OCI-LY1 (cell line): ENCODE data around the gene INKA2.

Experiments used
- H2AFZ ChIP-seq: fragments of 200-600 bp; sonication (generic), shearing (Covaris generic); 2 replicates; pipeline ENCODE4 v1.6.0; 2014; ENCODE audit warnings: antibody characterized with exemption, mild to moderate bottlenecking, low read length
- H3F3A ChIP-seq: fragments of 200-600 bp; sonication (generic), shearing (Covaris generic); 2 replicates; pipeline ENCODE4 v1.6.0; 2014; ENCODE audit warnings: mild to moderate bottlenecking, antibody characterized with exemption, low read length, moderate library complexity; ENCODE audit not compliant: insufficient read depth
- H3K27ac ChIP-seq: fragments of 200-600 bp; sonication (generic); 2 replicates; pipeline ENCODE4 v1.5.1; 2014; ENCODE audit warnings: low read length, mixed run types, mild to moderate bottlenecking, low read depth; ENCODE audit not compliant: poor library complexity, severe bottlenecking
- H3K27me3 ChIP-seq: fragments of 200-600 bp; sonication (generic); 2 replicates; pipeline ENCODE4 v1.6.0; 2014; ENCODE audit warnings: antibody characterized with exemption, mild to moderate bottlenecking, low read length, moderate library complexity; ENCODE audit not compliant: insufficient read depth
- H3K36me3 ChIP-seq: fragments of 200-600 bp; sonication (generic); 2 replicates; pipeline ENCODE4 v1.6.1; 2014; ENCODE audit warnings: mild to moderate bottlenecking, antibody characterized with exemption, low read length, moderate library complexity, mixed read lengths; ENCODE audit not compliant: insufficient read depth
- H3K4me1 ChIP-seq: fragments of 200-600 bp; sonication (generic); 2 replicates; pipeline ENCODE4 v1.5.1; 2014; ENCODE audit warnings: mild to moderate bottlenecking, low read length, moderate library complexity; ENCODE audit not compliant: insufficient read depth, severe bottlenecking
- H3K4me2 ChIP-seq: fragments of 200-600 bp; sonication (generic), shearing (Covaris generic); 2 replicates; pipeline ENCODE4 v1.6.1; 2014; ENCODE audit warnings: low read length
- H3K4me3 ChIP-seq: fragments of 200-600 bp; sonication (generic); 2 replicates; pipeline ENCODE4 v1.5.1; 2014; ENCODE audit warnings: low read length, low read depth, mild to moderate bottlenecking, mixed read lengths; ENCODE audit not compliant: poor library complexity, severe bottlenecking
- H3K79me2 ChIP-seq: fragments of 200-600 bp; shearing (Covaris generic); 2 replicates; pipeline ENCODE4 v1.6.1; 2016; ENCODE audit warnings: mixed run types, low read length, mixed read lengths; ENCODE audit not compliant: insufficient read depth
- H3K9ac ChIP-seq: fragments of 200-600 bp; sonication (generic), shearing (Covaris generic); 2 replicates; pipeline ENCODE4 v1.6.1; 2014; ENCODE audit warnings: mild to moderate bottlenecking, low read length, mixed read lengths
- H3K9me2 ChIP-seq: fragments of 200-600 bp; sonication (generic), shearing (Covaris generic); 2 replicates; pipeline ENCODE4 v1.6.1; 2014; ENCODE audit warnings: low read depth, mild to moderate bottlenecking, low read length, mixed read lengths
- H3K9me3 ChIP-seq: fragments of 200-600 bp; shearing (Covaris generic); 2 replicates; pipeline ENCODE4 v1.6.1; 2014; ENCODE audit warnings: low read length, mixed read lengths
- H4K20me1 ChIP-seq: fragments of 200-600 bp; sonication (generic), shearing (Covaris generic); 2 replicates; pipeline ENCODE4 v1.6.0; 2016; ENCODE audit warnings: mild to moderate bottlenecking, low read length; ENCODE audit not compliant: insufficient read depth
- CTCF ChIP-seq: fragments of 200-600 bp; sonication (generic), shearing (Covaris generic); IDR thresholded peaks from 2 replicates; pipeline ENCODE4 v1.5.1; 2017; ENCODE audit warnings: mild to moderate bottlenecking, antibody characterized with exemption, low read length, moderate library complexity, mixed read lengths
- EZH2 ChIP-seq: fragments of 200-600 bp; sonication (generic), shearing (Covaris generic); IDR thresholded peaks from 2 replicates; pipeline ENCODE4 v1.8.0; 2017; ENCODE audit warnings: borderline replicate concordance, mixed run types, mild to moderate bottlenecking, antibody characterized with exemption, low read length, moderate library complexity, mixed read lengths

The INKA2 gene

GRCh38 chr1:111736548-111737215 is 2.5 kb downstream of the INKA2 start:
- Histone ChIP-seq H3K4me2 (no peak overlapping the region), H3K27ac (no peak overlapping the region), H3K9me2 (no peaks in the 10 kb centered on the region), H3K9me3 (no peaks in the 10 kb centered on the region), H2AFZ (no peak overlapping the region), H3K27me3 (no peaks in the 10 kb centered on the region), H3K36me3 (no peaks in the 10 kb centered on the region), H4K20me1 (no peaks in the 10 kb centered on the region), H3K4me1 (peaks cover 29% of the 10 kb centered on the region), H3K4me3 (no peak overlapping the region), H3K79me2 (no peaks in the 10 kb centered on the region), H3F3A (no peaks in the 10 kb centered on the region), H3K9ac (no peak overlapping the region)
- no peak for TF ChIP-seq CTCF

GRCh38 chr1:111735858-111736544 is 3.2 kb downstream of the INKA2 start:
- Histone ChIP-seq H3K9me3 (no peaks in the 10 kb centered on the region), H3K9ac (no peak overlapping the region), H3K9me2 (no peaks in the 10 kb centered on the region), H3K4me2 (no peak overlapping the region), H3K4me3 (no peak overlapping the region), H3F3A (no peaks in the 10 kb centered on the region), H3K4me1 (peaks cover 29% of the 10 kb centered on the region), H3K27ac (no peak overlapping the region), H2AFZ (no peak overlapping the region), H4K20me1 (no peaks in the 10 kb centered on the region), H3K27me3 (no peaks in the 10 kb centered on the region), H3K79me2 (no peaks in the 10 kb centered on the region), H3K36me3 (no peaks in the 10 kb centered on the region)
- no peak for TF ChIP-seq CTCF

- Histone ChIP-seq H3K4me2 (no peak overlapping the region), H2AFZ (no peak overlapping the region), H3K27me3 (no peaks in the 10 kb centered on the region), H3K79me2 (no peaks in the 10 kb centered on the region), H3K4me3 (no peak overlapping the region), H3K9me2 (no peaks in the 10 kb centered on the region), H4K20me1 (no peaks in the 10 kb centered on the region), H3K9me3 (no peaks in the 10 kb centered on the region), H3K36me3 (no peaks in the 10 kb centered on the region), H3F3A (no peaks in the 10 kb centered on the region), H3K27ac (no peak overlapping the region), H3K4me1 (peaks cover 29% of the 10 kb centered on the region), H3K9ac (no peak overlapping the region)
- TF ChIP-seq CTCF, result no peak
- TF ChIP-seq EZH2, result no peak
Measured at GRCh38 chr1:111735321-111735720, 3.9 kb downstream of the INKA2 start.
